Kidney epithelial cell (primary cell): ENCODE results near the gene SPINT3. TPM values are rescaled to one million over a fixed set of nuclear protein-coding genes. Genes with fewer than 3 reads are reported as not detected.
A peak's percentile ranks its signal among the peaks of the same experiment; 100 is the strongest.

Experiments
- DNase-seq: peaks from one replicate; pipeline ENCODE4 v3.0.0-alpha.2; 2010; ENCODE audit warnings: low read depth
- H3K27me3 ChIP-seq: 2 replicates; pipeline ENCODE4 v1.6.0; 2011; ENCODE audit warnings: low read length; ENCODE audit not compliant: control insufficient read depth, insufficient read depth
- H3K36me3 ChIP-seq: 2 replicates; pipeline ENCODE4 v1.5.1; 2011; ENCODE audit warnings: low read length; ENCODE audit not compliant: control insufficient read depth, insufficient read depth
- H3K4me3 ChIP-seq: 2 replicates; pipeline ENCODE4 v1.5.1; 2011; ENCODE audit warnings: low read depth, mild to moderate bottlenecking, control low read depth, low read length
- CTCF ChIP-seq: IDR thresholded peaks from 2 replicates; pipeline ENCODE4 v1.5.1; 2011; ENCODE audit warnings: mild to moderate bottlenecking, moderate library complexity, low read length, control low read depth, inconsistent platforms; ENCODE audit not compliant: insufficient read depth, poor library complexity, severe bottlenecking
- total RNA-seq: library from RNA; depleted of rRNA; stranded (reverse); fragments of >200 nt; gene quantifications from 2 replicates; pipeline ENCODE4 v1.2.3, GENCODE V29; 2015

Gene SPINT3
- total RNA-seq, 1 donor from 2014 or later: not detected

GRCh38 chr20:45538209-45538799, 22.9 kb upstream of the SPINT3 start:
- no peak for DNase-seq

GRCh38 chr20:45527294-45527693, 11.9 kb upstream of the SPINT3 start:
- TF ChIP-seq CTCF: no peak
- no peak for DNase-seq
- no peaks in the 10 kb centered on the region for H3K36me3 ChIP-seq
- no peaks in the 10 kb centered on the region for H3K27me3 ChIP-seq
- H3K4me3 ChIP-seq: no peak overlapping the region

More at GRCh38 chr20:45538209-45538799, 22.9 kb upstream of the SPINT3 start:
- Histone ChIP-seq H3K36me3 (no peaks in the 10 kb centered on the region), H3K4me3 (no peak overlapping the region), H3K27me3 (no peaks in the 10 kb centered on the region)
- TF ChIP-seq CTCF: no peak

- TF ChIP-seq CTCF: no peak
- no peak for DNase-seq
- Histone ChIP-seq H3K4me3 (no peak overlapping the region), H3K27me3 (no peaks in the 10 kb centered on the region), H3K36me3 (no peaks in the 10 kb centered on the region)
Measured at GRCh38 chr20:45523821-45524220, 8.4 kb upstream of the SPINT3 start.

- no peak for TF ChIP-seq CTCF
- Histone ChIP-seq H3K36me3 (no peaks in the 10 kb centered on the region), H3K27me3 (no peaks in the 10 kb centered on the region), H3K4me3 (no peak overlapping the region)
- peak; percentile 26 for DNase-seq
Measured at GRCh38 chr20:45518282-45518681, 2.9 kb upstream of the SPINT3 start.

- Histone ChIP-seq H3K4me3 (no peak overlapping the region), H3K27me3 (no peaks in the 10 kb centered on the region), H3K36me3 (no peaks in the 10 kb centered on the region)
- DNase-seq: no peak
- TF ChIP-seq CTCF: no peak
Measured at GRCh38 chr20:45510242-45510862, 5.1 kb downstream of the SPINT3 start.

GRCh38 chr20:45509091-45509490, 6.3 kb downstream of the SPINT3 start:
- TF ChIP-seq CTCF: no peak
- Histone ChIP-seq H3K36me3 (no peaks in the 10 kb centered on the region), H3K4me3 (no peak overlapping the region), H3K27me3 (no peaks in the 10 kb centered on the region)
- DNase-seq: no peak
